Measurements from ENCODE around the gene SNCB. TPM values are rescaled to one million over a fixed set of nuclear protein-coding genes. Genes with fewer than 3 reads are reported as not detected.

Gene SNCB
- total RNA-seq, 1 donor from 2014 or later: not detected

DNA sequence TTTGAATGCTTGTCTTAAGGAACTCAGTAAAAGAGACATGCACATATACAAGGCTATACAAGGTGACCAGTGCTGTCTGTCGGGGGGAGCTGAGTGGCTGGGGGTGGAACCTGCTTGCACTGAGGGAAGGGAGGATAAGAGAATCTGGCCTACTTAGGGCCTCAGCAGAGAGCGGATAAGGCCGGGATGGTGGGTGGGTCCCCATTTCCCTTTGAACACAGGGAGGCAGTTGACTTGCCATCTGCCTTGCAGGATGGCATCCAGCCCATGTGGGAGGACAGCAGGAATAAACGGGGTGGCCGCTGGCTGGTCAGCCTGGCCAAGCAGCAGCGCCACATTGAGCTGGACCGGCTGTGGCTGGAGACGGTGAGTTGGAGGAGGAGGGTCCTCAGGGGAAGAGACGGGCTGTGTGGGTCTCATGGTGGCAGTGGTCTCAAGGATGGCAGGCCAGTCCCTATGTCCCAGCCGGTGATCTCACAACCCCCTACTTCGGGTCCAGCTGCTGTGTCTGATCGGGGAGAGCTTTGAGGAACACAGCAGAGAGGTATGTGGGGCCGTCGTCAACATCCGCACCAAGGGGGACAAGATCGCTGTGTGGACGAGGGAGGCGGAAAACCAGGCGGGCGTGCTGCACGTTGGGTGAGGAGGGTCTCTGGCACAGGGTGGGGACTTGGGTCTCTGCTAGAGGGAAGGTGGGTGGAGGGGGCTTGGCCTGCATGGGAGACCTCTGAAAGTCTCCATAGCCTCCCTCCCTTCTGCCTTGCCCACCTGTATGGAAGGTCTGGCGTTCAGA, 14.7 kb upstream of the SNCB start:
- DNase-seq (ENCODE audit: low spot score): no peak

DNA sequence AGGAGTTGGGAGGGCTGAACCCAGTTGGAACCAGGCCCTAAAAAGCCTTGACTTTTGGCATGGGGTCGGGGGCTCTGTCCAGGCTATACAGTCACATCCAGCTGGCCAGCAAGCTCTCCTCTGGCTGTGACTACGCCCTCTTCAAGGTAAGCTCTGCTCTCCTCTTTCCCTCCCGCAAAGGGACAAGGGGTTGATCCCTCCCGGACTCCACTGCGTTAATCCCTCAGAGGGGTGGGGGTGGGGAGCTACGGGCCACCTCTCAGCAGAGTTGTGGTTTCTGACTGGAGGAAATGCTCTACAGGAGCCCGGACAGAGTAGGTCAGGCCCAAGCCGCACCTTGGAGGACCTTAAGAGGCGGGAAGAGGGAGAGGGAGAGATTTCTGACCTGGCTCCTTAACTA, 14.0 kb upstream of the SNCB start:
- DNase-seq (ENCODE audit: low spot score): no peak

DNA sequence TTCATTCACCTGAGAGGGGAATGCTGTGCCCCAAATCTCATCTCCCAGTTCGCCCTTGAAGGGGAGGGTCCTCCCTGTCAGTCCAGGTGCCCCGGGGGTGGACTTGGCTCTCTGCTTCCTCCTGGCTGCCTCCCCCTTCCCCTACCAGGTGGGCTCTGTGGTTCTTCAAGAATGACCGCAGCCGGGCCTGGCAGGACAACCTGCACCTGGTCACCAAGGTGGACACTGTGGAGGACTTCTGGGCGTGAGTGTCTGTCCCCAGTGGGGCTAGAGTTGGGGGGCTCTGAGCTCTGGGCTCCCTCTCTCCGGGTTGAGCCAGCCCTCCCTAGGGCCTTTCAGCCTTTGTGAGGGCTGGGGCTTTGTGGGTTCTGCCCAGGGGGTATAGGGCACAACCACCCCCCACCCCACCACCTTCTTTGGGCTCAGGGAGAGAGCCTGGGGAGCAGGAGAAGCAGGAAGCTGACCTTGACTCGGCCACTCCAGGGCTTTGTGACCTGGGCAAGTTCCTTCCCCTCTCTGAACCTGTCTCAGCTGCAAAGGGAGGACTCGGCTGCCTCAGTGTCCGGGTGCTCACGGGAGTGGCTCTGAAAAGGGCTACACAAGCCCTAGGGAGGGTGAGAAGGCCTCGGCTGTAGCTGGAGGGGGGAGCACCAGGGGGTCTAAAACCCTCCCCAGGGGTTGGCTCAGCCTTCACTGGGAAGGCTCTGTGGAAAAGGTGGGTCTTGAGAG, 13.3 kb upstream of the SNCB start:
- DNase-seq (ENCODE audit: low spot score): no peak

DNA sequence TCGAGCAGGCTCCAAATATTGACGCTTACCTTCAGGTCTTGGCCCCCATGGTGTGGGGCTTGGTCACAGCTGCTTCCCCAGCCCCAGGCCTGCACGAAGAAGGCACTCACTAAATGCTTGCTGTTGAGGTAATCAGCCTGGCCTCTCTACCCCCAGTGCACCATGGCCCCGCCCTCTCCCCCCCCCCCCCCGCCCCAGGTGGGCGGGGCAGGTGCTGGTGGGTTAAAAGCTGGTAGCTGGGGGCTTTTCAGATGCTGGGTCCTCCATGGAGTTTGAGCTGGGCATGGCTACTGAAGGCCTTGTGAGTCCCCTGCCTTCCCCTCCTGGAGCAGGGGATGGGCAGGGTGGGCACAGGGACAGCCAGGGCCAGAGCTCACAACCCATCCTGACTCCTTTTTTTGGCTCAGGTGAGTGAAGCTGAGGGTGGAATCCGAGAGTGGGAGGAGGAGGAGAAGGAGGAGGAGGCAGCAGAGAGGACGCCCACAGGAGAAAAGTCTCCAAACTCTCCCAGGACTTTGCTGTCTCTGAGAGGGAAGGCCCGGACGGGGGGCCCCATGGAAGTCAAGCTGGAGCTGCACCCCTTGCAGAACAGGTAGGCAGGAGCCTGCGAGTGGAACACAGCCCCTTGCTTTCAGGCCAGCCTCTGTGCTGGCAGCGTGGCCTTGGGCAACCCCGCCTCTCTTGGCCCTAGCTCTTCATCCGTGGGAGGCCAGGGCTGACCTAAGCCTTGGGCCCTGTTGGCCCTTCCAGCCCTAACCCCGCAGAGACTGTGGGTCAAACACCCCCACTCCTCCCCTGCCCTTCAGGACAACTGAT, 12.5 kb upstream of the SNCB start:
- DNase-seq (ENCODE audit: low spot score): no peak

DNA sequence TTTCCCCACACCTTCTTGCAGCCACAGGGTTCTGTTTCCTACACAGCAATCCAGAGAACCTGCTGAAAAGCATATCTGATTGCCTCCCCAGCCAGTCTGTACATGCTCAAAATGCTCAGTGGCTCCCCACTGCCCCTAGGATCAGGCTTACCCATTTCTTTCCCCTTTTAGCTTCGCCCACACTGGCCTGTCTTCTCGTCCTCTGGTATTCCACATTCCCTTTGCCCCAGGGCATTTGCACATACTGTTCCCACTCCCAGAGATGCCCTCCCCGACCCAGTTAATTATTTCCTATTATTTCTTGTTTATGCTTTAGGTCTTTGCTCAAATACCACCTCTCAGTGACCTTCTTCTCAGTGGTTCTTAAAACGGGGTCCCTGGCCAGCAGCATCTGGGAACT, 10.3 kb upstream of the SNCB start:
- DNase-seq (ENCODE audit: low spot score): no peak

DNA sequence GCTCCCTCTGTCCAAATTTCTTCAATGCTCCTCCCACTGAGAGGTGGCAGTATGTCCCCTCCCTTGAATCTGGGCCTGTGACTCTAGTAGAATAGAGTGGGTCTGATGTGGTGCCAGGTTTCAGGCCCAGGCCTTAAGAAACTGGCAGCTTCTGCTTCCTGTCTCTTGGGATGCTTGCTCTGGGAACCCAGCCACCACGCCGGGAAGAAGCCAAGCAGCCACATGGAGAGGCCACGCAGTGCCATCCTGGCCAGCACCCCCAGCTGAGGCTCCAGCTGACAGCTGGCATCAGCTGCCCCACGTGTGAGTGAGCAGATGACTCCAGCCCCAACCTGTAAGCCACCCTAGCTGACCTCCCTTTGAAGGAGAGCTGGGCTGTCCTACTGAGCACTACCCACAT, 9.6 kb upstream of the SNCB start:
- no peak for DNase-seq (ENCODE audit: low spot score)

DNA sequence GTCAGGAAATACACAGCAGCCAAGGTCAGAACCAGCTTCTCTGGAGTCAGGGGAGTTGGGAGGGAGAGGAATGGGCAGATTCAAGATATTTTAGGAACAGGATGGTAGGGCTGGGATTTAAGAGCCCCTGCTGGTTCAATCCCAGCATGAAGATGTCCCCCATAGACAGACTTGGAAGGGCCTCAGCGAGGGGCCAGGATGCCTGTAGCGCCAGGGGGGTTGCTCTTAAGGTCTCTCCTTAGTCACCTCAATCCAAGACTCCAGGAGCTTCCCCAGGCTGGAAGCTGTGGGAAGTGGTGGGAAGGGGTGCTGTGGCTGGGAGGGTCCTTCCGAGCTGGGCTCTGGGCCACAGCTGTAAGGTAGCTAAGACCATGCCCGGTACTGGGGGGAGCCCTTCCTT, 8.9 kb upstream of the SNCB start:
- no peak for DNase-seq (ENCODE audit: low spot score)

DNA sequence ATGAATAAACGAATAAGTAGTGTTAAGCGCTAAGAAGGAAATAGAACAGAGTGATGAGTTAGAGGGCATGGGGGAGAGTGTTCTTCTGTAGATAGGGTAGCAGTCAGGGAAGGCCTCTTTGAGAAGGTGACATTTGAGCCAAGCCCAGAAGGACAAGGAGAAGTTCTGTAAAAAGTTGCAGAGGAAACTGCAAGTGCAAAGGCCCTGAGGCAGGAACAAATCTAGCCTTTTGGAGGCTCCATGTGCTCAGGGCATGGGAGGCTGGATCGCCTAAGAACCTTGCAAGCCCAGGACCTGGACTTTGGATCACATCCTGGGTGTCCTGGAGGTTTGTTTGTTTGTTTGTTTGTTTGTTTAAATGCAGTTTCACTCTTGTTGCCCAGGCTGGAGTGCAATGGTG, 8.1 kb upstream of the SNCB start:
- no peak for DNase-seq (ENCODE audit: low spot score)

- DNase-seq (ENCODE audit: low spot score): no peak
Measured at GRCh38 chr5:176637556-176637955, 7.2 kb upstream of the SNCB start.

DNA sequence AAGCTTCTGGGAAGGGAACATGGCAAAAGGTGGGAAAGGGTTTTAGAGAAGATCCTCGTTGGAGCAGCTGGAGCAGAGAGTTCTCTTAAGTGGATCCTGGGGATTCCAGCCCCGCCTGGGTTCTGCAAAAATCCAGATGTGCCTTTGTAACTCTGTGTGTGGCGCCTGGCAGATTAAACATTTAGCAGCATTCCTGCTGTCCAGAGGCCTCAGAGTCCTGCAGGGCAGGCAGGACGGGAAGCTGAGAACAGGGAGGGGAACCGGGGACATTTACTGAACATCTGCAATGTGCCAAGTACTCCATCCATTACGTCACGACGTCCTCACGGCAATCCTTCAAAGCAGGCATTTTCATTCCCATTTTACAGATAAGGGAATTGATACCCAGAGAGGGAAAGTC, 6.1 kb upstream of the SNCB start:
- DNase-seq (ENCODE audit: low spot score): no peak

GRCh38 chr5:176633598-176633997, 3.3 kb upstream of the SNCB start:
- DNase-seq (ENCODE audit: low spot score): no peak

DNA sequence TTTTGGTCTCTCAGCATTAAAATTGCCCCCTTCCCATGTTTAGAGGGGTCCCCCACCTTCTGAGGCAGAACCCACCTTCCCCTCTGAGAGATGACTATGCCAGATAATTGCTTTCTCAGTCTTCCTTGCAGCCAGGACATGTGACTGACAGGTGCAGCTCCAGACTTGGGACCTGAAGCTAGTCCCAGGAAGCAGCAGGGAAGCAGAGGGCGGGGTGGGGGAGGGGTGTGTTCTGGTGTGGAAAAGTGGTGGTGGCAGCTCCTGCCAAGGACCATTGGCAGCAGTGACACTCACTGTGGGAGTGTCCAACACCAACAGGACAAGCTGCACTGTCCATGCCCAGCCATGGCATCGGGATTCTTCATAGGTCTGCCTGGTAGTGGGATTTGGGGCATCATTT, 2.4 kb upstream of the SNCB start:
- DNase-seq (ENCODE audit: low spot score): no peak

DNA sequence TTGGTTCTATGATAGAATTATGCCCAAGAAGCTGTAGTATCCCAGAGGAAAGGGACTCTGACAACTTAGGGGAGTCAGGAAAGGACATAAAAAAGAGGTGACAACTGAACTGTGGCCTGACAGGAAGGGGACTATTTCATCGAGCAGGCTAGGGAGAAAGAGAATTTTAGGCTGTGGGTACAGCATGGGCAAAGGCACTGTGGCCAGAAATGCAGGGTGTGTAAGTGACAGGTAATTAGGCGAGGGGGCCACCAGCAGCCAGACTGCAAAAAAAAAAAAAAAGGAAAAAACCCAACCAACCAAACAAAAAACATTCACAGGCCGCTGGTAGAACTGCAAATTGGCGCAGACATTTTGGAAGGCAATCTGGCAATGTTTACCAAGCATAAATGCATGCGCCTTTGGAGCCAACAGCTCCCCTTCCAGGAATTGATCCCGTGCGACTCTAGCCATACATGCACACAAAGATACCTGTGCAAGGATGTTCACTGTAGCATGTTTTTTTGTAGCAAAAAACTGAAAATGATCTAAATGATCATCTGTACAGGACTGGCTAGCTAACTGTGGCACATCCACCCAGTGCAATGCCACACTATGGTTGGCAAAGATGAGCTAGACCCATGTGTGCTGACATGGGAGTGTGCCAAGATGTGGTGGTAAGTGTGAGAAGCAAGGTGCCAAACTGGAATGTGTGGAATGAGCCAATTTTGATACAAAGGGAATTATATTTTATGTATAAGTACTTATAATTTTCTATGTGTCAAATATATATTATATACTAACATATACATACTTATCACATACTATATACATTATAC, 1.3 kb upstream of the SNCB start:
- DNase-seq (ENCODE audit: low spot score): no peak

DNA sequence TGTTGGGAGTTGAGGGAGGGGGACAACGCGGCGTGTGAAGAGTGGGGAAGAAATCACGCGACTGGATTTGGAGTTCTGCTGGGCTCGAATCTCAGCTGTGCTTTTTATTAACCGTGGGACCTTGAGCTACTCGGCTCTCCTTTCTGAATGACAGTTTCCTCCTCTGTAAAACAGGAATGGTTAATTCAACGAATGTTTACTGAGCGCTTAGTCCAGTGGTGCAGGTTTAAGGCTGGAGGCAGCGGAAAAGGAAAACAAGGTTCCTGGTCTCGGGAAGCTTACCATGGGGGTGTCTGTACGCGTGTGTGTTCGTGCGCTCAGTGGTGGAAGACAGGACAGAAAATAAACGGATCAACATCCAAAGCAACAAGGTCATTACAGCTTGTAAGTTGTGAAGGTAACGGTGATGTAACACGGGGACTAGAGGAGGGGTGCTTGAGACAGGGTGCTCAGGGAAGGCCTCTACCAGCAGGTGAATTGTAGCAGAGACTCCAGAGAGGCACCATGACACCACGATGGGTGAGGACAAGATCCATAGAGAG, 418 bp upstream of the SNCB start:
- no peak for DNase-seq (ENCODE audit: low spot score)

DNA sequence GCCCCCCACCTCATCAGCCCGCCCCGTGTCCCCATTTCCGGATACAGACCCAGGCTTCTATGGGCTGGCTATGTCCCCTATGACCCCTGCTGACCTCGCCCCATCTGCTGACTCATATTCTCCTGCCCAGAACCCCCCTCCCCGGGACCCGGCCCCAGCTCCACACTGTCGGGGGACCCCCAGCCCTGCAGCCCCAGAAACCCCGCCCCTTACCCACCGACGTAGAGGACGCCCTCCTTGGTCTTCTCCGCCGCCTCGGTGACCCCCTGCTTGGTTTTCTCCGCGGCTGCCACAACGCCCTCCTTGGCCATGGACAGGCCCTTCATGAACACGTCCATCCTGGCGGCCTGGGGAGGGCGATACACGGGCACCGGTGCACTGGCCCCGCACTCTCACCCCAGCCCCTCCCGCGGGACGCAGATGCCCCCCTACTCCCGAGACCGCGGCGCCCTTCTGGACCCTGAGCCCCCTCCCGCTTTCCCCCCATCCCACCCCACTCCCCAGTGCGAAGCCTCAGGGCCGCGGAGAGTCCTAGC, 949 bp downstream of the SNCB start:
- no peak for DNase-seq (ENCODE audit: low spot score)

- DNase-seq (ENCODE audit: low spot score): no peak
Measured at GRCh38 chr5:176628406-176629228, 1.7 kb downstream of the SNCB start.

DNA sequence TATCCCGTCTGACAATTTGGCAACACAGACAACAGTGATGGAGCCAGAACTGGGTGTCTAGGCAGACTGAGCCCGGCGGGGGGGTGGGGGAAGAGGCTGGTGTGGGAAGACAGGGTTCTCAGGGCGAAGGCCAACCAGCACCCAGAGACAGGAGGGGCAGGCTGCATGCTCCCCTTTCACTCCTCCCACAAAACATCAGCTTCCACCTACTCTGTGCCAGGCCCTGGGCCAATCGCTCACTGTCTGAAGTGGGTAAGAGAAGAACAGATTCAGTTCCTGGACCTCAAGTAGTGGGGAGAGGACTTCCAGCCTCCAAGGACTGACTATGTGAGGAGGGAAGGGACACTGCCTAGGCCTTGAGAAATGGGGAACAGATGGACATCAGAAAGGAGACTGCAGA, 2.8 kb downstream of the SNCB start:
- DNase-seq (ENCODE audit: low spot score): no peak

DNA sequence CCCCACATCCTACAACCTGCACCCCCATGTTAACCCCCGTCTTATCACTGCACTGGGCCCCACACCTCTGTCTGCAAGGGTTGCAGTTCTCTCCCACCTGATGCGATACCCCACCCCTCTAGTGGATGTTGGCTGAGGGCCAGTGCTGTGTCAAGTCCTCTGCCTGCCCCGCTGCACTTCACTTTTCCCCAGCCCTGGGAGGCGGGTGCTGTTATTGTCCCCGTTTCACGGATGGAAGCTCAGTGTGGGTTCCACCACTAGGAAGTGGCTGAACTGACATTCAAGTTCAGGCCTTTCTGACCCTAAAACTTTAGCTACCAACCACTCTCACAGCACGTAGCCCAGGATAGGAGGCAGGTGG, 3.5 kb downstream of the SNCB start:
- DNase-seq (ENCODE audit: low spot score): no peak

- DNase-seq (ENCODE audit: low spot score): no peak
Measured at GRCh38 chr5:176625966-176626875, 4.1 kb downstream of the SNCB start.
